ENCODE measurements around the gene PEX3.
"Not testable (repeated sequence)": the region's sequence is repeated elsewhere in the genome, so short reads cannot be mapped to it uniquely, and the experiment has no call there.

DNA sequence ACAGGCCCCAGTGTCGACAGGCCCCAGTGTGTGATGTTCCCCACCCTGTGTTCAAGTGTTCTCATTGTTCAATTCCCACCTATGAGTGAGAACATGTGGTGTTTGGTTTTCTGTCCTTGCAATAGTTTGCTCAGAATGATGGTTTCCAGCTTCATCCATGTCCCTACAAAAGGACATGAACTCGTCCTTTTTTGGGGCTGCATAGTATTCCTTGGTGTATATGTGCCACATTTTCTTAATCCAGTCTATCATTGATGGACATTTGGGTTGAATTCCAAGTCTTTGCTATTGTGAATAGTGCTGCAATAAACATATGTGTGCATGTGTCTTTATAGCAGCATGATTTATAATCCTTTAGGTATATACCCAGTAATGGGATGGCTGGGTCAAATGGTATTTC is 18.2 kb downstream of the PEX3 start:
- not testable (repeated sequence) for TF ChIP-seq POLR2A (IDR thresholded peaks at IDR 0.05)
- TF ChIP-seq, protein P1, sequence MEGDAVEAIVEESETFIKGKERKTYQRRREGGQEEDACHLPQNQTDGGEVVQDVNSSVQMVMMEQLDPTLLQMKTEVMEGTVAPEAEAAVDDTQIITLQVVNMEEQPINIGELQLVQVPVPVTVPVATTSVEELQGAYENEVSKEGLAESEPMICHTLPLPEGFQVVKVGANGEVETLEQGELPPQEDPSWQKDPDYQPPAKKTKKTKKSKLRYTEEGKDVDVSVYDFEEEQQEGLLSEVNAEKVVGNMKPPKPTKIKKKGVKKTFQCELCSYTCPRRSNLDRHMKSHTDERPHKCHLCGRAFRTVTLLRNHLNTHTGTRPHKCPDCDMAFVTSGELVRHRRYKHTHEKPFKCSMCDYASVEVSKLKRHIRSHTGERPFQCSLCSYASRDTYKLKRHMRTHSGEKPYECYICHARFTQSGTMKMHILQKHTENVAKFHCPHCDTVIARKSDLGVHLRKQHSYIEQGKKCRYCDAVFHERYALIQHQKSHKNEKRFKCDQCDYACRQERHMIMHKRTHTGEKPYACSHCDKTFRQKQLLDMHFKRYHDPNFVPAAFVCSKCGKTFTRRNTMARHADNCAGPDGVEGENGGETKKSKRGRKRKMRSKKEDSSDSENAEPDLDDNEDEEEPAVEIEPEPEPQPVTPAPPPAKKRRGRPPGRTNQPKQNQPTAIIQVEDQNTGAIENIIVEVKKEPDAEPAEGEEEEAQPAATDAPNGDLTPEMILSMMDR (IDR thresholded peaks at IDR 0.05 in 8 of 11, conservative IDR thresholded peaks at IDR 0.05 in 3 of 11), result not testable (repeated sequence)
